EL (cell line): ENCODE data around the gene MIER2.
"Not testable (repeated sequence)": the region's sequence is repeated elsewhere in the genome, so short reads cannot be mapped to it uniquely, and the experiment has no call there.

Experiments used
- DNase-seq: peaks from one replicate; pipeline ENCODE4 v3.0.0-alpha.2; 2016

MIER2 gene

DNA sequence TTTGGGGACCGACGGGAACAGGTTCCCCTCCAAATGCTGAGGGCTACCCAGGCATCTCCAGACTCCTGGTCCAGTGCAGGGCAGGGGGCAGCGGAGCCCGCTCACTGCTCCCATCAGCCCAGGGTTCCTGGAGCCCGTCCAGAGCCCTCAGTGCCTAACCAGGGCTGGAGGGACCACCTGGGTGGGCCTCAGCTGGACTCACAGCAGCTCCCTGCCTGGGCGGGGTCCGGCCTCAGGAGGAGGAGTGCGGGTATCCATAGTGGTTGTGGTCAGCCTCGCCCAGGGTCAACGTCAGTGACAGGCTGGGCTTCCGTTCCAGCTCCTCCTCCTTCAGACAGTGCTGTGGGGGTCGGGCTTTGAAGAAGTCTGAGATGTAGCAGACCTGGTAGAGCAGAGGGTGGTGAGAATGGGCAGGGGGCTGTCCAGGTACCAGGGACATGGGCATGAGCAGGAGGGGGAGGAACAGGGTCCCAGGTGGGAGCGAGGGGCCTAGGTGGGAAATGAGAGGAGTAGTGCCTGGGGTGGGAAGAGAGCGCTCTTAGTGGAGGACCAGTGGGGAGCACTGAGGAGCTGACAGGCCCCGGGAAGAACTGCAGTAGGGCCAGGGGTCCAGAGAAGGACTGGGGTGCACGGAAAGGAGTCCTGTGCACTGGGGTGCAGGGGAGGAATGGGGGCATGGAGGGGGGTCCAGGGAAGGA, 63.3 kb downstream of the MIER2 start:
- no peak for DNase-seq

DNA sequence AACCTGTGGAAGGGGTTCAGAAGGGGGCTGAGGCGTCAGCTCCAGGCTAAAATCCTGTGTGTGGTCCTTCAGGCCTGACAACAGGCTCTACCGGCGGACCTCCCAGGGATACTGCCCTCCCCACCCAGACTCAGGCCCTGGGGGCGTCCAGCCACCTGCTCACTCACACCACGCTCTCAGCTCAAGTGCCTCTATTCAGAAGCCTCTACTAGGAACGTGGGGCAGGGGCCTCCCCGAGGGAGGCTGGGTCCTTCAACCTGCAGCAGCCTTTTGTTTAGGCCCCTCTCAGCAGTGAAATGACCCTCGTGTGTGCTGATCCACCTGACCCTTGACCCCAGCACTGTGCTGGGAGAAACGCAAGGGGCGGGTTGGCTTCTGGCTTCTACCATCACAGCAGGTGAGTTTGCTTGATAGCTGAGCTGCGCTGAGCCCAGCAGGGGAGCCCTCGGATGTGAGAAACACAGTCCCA, 64.0 kb downstream of the MIER2 start:
- no peak for DNase-seq

DNA sequence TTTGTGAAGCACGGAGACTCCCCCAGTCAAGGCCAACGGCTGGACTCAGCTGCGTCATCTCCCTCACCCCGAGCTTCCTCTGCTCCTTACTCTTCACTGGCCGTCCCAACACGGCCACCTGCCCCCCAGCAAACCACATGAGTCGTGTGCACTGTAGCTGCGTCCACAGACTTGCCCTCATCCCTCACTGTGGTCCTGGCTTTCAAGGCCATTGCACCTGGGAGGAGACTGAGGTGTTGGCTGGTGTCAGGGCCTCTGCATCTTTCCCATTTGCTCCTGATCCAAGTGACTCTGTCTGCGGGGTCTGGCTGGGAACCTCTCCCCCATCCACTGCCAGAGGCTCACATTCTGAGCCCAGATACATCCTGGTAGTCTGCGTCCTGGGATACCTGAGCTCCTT, 64.9 kb downstream of the MIER2 start:
- DNase-seq: no peak

DNA sequence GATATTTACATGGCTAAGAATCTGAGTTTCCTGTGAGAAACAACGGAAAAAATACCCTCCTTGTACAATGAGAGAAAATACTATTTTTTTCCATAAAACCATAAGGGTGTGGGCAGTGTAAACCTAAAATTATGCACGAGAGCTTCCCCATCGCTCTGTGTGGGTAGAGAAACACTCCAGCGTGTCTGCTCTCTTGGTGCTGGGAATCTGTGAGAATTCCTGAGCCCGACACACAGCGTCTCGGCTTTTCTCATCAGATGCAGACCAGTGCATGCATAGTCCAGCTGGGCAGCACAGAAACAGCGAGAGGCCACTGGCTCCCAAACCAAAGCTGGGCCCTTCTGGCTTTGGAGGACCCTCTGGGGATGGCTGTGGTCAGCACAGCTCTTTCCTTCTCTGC, 65.4 kb downstream of the MIER2 start:
- no peak for DNase-seq

DNA sequence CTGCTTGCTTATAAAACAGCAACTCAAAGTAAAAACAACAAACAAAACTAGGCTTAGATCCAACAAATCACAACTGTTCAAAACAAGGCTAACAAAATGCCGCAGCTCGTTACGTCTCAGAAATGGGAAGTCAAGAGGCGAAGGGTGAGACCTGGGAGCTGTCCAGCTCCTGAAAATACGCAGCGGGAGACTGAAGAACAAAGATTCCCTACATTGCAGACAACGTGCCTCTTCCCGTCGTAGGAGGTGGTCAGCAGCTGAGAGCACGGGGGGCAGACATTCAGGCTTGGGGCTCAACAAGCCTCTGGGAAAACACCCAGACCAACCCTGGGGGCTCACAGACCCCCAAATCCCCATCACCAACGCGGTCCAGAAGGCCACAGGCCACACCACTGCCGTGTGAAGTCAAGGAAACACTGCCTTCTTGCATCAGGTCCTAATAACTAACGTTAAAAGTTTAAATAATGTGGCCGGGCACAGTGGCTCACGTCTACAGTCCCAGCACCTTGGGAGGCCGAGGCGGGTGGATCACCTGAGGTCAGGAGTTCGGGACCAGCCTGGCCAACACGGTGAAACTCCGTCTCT, 66.9 kb downstream of the MIER2 start:
- no peak for DNase-seq

DNA sequence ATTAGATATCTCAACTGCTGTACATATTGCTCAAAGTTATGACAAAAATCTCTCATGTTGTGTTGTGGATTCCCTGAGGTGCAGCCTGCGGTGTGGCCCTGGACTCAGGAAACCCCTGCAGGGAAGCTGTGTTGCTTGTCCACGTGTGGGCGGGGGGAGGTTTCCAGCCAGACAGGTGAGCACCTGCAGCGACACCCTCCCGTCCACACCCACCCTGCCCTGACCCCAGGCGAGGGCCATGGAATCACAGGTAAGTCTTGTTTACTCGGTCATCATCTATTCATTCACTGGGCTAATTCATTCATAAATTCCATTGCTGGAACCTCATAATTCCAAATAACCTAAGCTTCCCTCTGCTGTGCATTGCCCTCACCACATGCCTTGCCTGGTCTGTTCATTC, 67.5 kb downstream of the MIER2 start:
- DNase-seq: no peak

DNA sequence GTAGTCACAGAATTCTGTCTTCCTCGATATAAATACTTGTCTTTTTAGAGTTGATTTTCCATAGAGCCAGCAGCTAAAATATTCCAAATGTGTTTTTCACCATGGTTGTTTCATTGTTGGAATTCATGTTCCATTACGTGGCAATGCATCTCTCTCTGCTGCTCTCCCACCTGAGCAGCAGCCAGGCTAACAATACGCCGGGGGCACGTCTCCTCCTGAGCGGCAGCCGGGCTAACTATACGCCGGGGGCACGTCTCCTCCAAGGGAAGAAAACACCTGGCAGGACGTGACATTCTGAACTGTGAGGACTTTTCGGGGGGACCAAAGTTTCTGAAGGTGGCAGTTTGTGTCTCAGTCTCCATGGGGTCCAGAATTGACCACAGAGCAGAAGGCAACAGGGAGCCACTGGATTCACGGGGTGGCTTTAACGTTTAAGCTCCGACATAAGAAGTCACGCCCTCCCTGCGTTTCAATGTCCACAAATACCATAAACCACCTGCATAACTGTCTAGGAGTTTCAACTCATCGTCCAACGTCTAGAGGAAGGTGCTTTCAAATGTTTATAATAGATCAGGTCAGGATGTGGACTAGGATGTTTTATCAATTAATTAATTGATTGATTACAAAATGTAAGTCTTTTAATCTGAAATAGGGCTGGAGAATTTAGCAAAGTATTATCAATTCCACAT, 68.5 kb downstream of the MIER2 start:
- DNase-seq: no peak

DNA sequence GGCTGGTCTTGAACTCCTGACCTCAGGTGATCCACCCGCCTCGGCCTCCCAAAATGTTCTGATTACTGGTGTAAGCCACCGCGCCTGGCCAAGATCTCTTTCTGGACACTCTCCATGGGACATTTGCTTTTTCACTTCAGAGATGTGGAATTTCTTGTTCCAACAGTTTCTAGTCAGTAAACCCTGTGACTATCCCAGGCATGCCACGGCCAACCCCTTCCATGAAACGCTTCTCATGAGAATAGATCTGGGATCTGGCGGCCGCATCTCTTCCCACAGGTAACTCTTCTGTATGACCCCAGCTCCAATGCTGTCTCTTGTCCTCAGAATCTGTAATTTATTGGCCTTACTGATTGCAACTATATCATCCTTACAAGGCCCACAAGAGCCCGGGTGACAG, 69.6 kb downstream of the MIER2 start:
- no peak for DNase-seq

DNA sequence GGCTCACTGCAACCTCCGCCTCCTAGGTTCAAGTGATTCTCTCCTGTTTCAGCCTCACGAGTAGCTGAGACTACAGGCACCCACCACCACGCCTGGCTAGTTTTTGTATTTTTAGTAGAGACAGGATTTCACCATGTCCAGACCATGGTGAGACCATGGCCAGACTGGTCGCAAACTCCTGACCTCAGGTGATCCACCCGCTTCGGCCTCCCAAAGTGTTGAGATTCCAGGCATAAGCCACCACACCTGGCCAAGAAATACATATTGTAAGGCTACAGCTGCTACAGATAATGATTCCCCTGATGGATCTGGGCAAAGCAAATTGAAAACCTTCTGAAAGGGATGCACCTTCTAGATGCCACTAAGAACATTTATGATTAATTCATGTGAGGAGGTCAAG, 71.2 kb downstream of the MIER2 start:
- no peak for DNase-seq

DNA sequence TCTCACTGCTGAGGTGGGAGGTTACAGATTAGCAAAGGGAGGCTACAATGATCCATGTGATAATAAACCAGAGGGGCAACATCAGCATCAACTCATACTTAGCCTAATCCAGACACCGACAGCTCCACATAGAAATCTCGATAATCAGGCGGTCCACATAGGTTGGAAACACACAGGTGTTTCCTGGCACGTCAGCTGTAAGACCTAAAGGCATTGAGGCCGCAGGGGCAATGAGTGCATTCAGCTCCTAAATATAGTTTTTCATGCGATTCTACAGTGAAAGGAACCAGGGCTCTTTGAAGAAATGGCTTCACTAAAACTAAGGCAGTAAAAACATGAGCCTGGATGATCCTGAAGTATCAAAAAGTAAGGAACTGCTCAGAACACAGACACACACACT, 72.7 kb downstream of the MIER2 start:
- DNase-seq: no peak

DNA sequence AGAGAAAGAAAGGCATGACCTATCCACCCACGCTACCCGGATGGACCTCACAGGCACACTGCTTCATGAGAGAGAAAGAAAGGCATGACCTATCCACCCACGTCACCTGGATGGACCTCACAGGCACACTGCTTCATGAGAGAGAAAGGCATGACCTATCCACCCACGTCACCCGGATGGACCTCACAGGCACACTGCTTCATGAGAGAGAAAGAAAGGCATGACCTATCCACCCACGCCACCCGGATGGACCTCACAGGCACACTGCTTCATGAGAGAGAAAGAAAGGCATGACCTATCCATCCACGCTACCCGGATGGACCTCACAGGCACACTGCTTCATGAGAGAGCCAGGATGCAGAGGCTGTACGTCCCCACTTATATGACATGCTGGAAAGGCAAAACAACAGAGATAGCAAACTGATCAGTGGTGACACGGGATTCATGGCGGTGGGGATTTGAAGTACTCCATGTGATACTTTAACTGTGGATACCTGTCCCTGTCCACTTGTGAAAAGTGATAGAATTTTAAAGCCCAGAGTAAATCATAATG, 73.8 kb downstream of the MIER2 start:
- DNase-seq: not testable (repeated sequence)

DNA sequence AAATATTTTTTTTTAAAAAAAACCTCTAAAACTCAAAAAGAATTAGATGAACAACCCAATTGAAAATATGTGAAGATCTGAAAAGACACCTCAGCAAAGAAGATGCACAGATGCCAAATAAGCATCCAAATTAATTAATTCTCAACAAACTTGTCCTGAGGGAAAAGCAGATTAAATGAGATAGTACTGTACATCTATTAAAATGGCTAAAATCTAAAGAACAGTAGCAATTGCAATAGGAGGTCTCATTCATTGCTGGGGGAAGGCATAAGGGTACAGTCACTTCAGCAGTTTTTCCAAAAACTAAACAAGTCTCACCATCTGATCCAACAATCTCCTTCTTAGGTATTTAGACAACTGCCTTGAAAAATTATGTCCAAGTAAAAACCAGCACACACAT, 75.4 kb downstream of the MIER2 start:
- DNase-seq: no peak

DNA sequence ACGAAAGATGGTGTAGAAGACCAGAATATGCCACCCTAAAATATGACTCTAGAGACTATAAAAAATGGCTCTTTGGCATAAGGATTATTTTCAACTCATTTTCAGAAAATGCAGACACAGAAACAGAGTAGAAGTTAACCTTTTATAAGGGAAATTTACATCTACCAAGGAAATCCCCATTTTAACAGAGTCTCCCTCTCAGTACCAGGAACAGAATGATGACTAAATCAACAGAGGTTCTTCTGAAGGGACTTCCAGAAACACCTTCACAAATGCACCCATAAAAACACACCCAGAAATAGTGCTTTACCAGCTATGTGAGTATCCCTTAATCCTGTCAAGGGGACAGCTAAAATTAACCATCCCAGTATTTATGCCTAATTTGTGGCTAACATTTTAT, 82.5 kb downstream of the MIER2 start:
- no peak for DNase-seq

DNA sequence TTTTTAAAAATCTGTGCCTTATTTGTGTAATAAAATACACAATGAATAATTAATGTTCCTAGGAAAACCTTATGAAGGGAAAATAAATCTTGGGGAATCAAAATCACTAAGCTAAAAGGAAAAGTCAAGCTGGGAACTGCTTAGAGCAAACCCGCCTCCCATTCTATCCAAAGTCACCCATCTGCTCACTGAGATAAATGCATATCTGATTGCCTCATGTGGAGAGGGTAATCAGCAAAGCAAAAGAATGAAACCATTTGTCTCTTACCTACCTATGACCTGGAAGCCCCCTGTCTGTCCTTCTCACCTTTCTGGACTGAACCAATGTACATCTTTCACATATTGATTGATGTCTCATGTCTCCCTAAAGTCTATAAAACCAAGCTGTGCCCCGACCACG, 87.8 kb downstream of the MIER2 start:
- not testable (repeated sequence) for DNase-seq
